ENCODE measurements around the gene ELAPOR1.

The ELAPOR1 gene

DNA sequence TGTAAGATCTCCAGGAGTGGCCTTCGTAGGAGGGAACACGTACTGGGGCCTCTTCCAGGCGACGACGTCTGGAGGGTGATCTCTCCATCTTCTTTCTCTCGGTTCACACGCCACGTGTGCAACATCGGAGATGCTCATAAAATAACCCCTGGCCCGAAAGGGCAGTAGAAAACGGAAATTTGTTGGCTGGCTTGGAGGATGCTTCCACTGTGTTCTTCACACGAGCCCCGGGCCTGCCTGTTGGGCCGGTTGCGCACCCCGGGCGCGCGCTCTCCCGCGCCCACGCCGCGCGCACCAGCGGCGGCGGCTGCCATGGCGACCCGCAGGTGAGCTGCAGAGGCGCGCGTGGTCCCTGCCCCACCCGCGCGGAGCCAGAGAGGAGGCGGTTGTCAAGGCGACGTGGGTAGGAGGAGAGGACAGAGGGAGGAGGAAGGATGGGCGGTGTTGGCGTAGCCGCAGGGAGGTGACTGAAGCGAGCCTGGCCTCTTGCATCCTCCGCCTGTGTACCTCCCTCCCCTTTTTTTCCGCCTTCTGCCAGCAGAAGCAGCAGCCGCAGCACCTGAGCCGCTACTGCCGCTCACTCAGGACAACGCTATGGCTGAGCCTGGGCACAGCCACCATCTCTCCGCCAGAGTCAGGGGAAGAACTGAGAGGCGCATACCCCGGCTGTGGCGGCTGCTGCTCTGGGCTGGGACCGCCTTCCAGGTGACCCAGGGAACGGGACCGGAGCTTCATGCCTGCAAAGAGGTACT is at the start of gene ELAPOR1:
ELAPOR1 (plus strand) TSS at position 526 of the 752 bp plus-strand sequence; CDS start at position 595, 69 bp downstream.
- DNase-seq: peak; percentile 79

DNA sequence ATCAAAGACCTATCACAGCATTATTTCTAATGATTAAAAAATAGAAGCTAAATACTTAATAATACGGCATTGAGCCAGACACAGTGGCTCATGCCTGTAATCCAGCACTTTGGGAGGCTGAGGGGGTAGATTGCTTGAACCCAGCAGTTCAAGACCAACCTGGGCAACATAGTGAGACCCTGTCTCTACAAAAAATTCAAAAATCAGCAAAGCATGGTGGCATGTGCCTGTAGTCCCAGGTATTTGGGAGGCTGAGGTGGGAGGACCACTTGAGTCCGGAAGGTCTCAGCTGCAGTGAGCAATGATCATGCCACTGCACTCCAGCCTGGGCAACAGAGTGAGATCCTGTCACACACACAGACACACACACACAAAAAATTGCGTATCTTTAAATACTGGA is 48.8 kb upstream of the ELAPOR1 start:
- no peak for DNase-seq

DNA sequence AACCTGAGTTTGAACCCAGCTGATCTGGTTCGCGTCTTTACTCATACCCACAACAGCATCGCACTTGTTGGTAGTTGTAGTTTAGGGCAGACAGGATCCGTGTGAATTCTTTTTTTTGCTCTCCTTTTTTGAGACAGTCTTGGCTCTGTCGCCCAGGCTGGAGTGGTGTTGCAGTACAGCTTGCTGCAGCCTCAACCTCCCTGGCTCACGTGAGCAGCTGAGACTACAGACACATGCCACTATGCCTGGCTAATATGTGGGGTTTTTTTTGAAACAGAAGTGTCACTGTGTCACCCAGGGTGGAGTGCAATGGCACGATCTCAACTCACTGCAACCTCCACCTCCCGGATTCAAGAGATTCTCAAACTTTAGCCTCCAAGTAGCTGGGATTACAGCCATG is 46.0 kb upstream of the ELAPOR1 start:
- no peak for DNase-seq

GRCh38 chr1:109069294-109069693 is 44.6 kb upstream of the ELAPOR1 start:
- no peak for DNase-seq

- DNase-seq: peak; percentile 91
These were observed 38.1 kb upstream of the ELAPOR1 start, which contains the start of gene TAF13 for GRCh38 chr1:109075531-109076490. Gene TAF13 (minus strand): TSS chr1:109076003. CDS start chr1:109075947, 56 bp downstream.

GRCh38 chr1:109078317-109078716 is 35.6 kb upstream of the ELAPOR1 start:
- DNase-seq: no peak

DNA sequence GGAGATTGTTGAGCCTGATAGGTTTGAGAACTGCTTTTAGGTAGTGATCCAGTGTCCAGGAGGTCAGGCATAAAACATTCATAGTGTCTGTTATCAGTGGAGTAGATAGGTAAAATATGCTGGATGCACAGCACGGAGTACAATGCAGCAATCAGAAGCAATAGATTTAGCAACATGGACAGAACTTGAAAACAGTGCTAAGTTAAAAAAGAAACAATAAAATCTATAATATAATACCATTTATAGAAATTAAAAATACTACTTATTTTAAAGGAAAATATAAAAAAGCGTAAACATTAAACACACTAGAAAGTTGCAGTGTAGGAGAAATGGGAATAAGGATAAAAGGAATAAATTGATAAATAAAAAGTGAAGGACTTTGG is 34.7 kb upstream of the ELAPOR1 start:
- DNase-seq: no peak

GRCh38 chr1:109080441-109081082 is 33.4 kb upstream of the ELAPOR1 start:
- no peak for DNase-seq

DNA sequence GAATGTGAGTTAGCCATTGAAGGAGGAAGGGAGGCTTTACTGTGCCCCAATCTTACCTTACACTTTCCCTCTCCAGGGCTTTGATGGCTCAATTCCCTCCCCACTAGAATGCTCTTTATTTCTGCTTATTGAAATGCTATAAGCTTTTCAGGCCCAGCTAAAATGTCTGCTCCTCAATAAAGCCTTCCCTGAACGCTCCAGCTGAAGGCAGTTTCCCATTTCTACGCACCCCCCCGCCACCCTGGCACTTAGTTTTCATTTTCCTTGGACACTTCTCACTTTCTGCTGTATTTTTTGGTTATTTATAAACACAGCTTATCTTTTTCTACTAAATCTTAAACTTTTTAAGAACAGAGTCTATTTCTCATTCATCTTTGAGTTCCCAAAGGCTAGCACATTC is 30.4 kb upstream of the ELAPOR1 start:
- no peak for DNase-seq

- DNase-seq: no peak
These were observed 30.0 kb upstream of the ELAPOR1 start for GRCh38 chr1:109083923-109084322.

DNA sequence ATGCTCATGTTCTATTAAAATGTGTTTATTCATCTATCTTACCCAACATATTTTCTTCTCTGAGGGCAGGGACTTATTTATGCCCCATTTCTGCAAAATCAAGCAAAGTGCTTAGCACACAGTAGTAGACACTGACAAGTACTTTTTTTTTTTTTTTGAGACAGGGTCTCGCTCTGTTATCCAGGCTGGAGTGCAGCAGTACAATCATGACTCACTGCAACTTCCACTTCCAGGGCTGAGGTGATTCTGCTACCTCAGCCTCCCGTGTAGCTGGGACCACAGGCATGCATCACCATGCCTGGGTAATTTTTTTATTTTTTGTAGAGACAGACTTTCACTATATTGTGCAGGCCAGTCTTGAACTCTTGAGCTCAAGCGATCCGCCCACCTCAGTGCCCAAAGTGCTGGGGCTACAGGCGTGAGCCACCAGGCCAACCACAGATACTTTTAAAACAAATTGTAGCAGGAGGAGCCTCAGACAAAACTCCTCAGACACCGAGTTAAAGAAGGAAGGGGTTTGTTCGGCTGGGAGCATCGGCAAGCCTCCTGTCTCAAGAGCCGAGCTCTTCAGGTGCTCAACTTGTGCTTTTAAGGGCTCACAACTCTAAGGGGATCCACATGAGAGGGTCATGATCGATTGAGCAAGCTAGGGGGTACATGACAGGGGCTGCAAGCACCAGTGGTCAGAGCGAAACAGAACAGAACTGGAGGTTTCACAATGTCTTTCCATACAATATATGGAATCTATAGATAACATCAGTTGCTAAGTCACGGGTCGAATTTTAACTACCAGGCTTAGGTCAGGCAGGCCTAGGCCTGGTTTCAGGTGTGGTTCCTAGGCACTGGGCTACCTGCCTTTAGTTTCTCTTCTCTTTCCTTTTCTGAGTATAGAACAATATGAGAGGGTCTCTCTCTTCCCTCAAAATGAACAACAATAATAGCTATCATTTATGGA is 29.1 kb upstream of the ELAPOR1 start:
- DNase-seq: no peak

GRCh38 chr1:109089242-109090015 is 24.5 kb upstream of the ELAPOR1 start:
- peak; percentile 65 for DNase-seq

DNA sequence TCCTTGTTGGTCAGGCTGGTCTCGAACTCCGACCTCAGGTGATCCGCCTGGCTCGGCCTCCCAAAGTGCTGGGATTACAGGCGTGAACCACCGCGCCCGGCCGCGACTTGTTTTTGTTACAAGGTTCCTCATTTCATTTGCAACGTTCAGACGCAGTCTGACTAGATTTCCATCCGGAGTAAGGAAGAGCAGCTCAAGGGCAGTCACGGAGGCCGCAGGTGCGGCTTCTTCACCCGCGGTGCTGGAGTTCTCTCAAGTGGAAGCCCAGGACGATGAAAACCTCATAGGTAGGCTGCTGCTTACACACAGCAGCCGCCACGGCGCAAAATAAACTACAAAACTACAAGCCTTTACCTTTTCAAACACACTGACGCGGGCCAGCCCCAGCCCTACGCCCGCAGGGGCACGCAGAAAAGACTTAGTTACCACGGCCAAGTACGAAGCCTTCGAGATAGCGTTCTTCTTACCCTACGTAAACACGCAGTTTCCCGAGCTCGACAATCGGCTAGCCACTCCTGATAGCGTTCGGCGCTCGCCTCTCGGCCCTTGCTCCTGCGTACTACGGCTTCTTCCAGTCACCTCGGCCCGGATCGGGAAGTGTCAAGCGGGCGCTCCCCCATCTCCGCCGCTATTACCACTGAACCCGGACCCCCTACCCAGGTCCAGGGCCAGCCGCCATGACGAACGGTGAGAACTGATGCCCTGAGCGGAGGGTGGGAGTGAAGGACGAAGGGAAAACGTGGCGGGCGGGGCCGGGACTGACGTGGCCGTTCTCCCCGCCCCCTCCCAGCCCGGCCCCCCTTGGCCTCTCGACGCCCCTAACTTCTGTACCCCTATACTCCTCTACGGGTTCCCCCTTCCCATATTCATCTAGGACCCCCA is 23.5 kb upstream of the ELAPOR1 start, which contains the start of gene TMEM167B:
TMEM167B (plus strand) TSS at position 569 of the 882 bp plus-strand sequence; CDS start at position 678, 109 bp downstream.
- peak; percentile 87 for DNase-seq

- DNase-seq: peak; percentile 23
These were observed 22.7 kb upstream of the ELAPOR1 start for GRCh38 chr1:109091078-109091838.

DNA sequence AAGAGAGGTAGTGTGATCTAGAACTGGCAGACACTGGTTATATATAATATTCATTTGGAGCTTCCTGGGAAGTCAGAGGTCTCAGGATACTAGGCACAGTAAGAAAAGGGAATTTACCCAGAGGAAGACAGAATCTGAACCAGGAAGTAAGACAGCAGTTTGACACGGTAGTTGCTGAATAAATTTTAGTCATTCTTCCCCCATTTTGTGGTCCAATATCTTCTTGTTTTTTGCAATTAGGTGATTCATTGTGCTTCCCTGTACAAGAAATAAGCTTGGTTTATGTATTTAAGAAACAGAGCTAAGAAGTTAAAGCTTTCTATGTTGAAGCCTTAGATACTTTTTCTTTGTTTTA is 22.1 kb upstream of the ELAPOR1 start:
- DNase-seq: no peak

- no peak for DNase-seq
These were observed 19.5 kb upstream of the ELAPOR1 start for GRCh38 chr1:109094377-109094803.

- no peak for DNase-seq
These were observed 19.0 kb upstream of the ELAPOR1 start for GRCh38 chr1:109094871-109095270.

DNA sequence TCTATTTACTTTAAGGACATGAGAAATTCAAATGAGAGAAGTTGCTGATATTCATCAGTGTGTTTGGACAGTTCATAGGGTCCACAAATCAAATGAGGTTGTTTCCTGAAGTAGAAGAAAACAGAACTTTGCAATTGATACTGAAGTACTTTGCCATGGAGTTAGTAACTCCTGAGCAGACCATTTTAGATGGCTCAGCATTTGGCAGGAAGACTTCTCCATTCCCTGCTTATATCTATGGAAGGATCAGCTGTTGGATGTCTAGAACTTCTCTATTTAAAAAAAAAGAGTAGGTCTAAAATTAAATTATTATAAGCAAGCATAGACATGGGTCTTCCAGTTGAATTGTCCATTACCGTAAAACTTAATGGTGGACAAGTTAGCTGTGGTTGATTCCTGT is 18.3 kb upstream of the ELAPOR1 start:
- no peak for DNase-seq

DNA sequence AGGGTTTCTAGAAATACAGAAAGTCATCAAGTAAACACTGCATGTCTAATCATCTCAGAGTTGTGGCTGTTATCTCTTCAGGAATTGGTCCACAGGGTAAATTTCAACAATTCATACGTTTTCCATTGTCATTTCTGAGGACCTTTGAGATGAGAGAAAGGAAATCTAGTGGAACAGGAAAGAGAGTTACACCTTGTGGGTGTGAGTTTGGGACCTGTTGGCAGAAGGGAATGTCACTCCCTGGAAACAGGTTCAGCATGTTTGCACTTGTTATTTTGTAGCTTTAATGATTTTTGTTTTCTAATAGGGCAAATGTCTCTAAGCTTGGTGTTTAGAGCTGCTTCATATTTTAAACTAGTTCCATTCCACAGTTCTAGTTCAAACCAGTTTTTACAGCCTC is 17.8 kb upstream of the ELAPOR1 start:
- DNase-seq: no peak

Measured in NCI-H510A (cell line).